Adipocyte (in vitro differentiated cells): ENCODE results near the gene MRPL14.

Experiments used
- DNase-seq: peaks from one replicate; pipeline ENCODE4 v3.0.0-alpha.2; 2015; ENCODE audit warnings: low read depth
- H3K27me3 ChIP-seq: replicated peaks from 2 replicates; pipeline ENCODE4 v1.7.0; 2013; ENCODE audit warnings: mild to moderate bottlenecking, low read length, moderate library complexity; ENCODE audit not compliant: control insufficient read depth, insufficient read depth
- H3K36me3 ChIP-seq: 2 replicates; pipeline ENCODE4 v1.7.0; 2013; ENCODE audit warnings: low read length, mild to moderate bottlenecking, moderate library complexity; ENCODE audit not compliant: control insufficient read depth, insufficient read depth, severe bottlenecking
- H3K4me1 ChIP-seq: 2 replicates; pipeline ENCODE4 v1.7.0; 2013; ENCODE audit warnings: mild to moderate bottlenecking, low read length, moderate library complexity; ENCODE audit not compliant: control insufficient read depth, insufficient read depth
- H3K4me3 ChIP-seq: 2 replicates; pipeline ENCODE4 v1.7.0; 2013; ENCODE audit warnings: mild to moderate bottlenecking, low read length, moderate library complexity
- H3K9ac ChIP-seq: 2 replicates; pipeline ENCODE4 v1.7.0; 2013; ENCODE audit warnings: mild to moderate bottlenecking, low read length, moderate library complexity
- H3K9me3 ChIP-seq: 2 replicates; pipeline ENCODE4 v1.7.0; 2013; ENCODE audit warnings: mild to moderate bottlenecking, low read length, moderate library complexity; ENCODE audit not compliant: control insufficient read depth

The MRPL14 gene

DNA sequence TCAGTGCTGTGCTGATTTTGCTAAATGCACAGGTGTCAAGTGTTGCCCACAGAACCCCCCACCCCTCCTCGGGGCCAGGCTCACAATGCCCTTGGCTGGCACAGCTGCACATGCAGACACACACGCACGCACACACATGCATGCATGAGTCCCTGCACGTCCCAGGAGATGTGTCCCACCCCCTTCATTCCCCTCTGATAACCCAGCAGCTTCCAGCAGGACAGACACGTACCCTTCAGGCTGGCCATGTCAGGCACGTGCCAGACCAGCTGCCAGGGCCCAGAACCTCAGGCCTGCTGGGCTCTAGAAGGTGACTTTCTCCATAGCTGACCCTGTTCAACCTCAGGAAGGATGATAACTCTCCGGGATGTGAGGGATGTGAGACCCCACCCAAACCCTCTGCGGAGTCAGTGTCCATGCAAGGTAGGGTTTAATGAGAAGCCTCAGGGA is 44.4 kb downstream of the MRPL14 start:
- H3K4me1 ChIP-seq = peaks cover 8% of the 10 kb centered on the region
- H3K9me3 ChIP-seq = no peaks in the 10 kb centered on the region
- no peaks in the 10 kb centered on the region for H3K27me3 ChIP-seq
- H3K36me3 ChIP-seq = no peaks in the 10 kb centered on the region
- no peak overlapping the region for H3K4me3 ChIP-seq
- no peak overlapping the region for H3K9ac ChIP-seq
- no peak for DNase-seq

DNA sequence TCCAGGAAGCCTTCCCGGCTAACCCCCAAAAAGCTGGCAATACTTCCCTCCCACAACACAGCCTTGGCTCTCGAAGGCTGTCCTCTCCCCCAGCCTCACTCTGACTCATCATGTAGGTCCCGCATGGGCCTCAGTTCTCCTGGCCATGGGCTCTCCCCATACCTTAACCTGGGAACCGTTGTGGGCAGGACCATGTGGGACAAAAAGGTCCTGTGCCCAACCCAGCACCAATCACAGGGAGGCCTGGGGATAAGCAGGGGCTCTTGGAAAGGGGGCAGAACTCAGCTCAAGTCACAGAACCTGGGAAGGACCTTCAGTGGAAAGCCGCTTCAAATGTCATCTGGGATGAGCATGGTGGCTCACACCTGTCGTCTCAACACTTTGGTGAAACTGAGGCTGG is 45.5 kb downstream of the MRPL14 start:
- Histone ChIP-seq H3K9me3 (no peaks in the 10 kb centered on the region), H3K36me3 (no peaks in the 10 kb centered on the region), H3K9ac (no peak overlapping the region), H3K4me1 (peaks cover 1% of the 10 kb centered on the region), H3K4me3 (no peak overlapping the region), H3K27me3 (no peaks in the 10 kb centered on the region)
- DNase-seq = no peak

GRCh38 chr6:44080561-44081521 is 46.4 kb downstream of the MRPL14 start:
- Histone ChIP-seq H3K9ac (no peak overlapping the region), H3K4me1 (no peaks in the 10 kb centered on the region), H3K4me3 (no peak overlapping the region), H3K9me3 (no peaks in the 10 kb centered on the region), H3K27me3 (no peaks in the 10 kb centered on the region), H3K36me3 (no peaks in the 10 kb centered on the region)
- no peak for DNase-seq

DNA sequence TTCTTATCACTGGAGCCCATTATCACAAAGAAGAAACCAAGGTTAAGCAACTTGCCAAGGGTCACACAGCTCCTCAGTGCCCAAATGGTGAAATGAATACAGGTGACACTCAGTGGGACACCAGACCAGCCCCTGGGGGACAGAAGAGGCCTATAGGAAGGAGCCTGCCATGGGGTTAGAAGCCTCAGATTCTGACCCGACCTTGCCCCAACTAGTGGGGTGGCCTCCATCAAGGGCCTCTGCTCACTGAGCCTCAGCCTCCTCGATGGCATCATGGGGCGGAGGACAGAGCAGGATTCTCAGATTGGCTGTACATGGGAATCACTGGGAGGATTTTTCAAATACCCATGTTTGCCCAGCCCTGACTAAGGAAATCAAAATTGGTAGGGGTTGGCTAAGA is 47.6 kb downstream of the MRPL14 start:
- H3K36me3 ChIP-seq = no peaks in the 10 kb centered on the region
- H3K4me1 ChIP-seq = no peaks in the 10 kb centered on the region
- H3K4me3 ChIP-seq = no peak overlapping the region
- H3K9me3 ChIP-seq = no peaks in the 10 kb centered on the region
- no peak for DNase-seq
- H3K27me3 ChIP-seq = no peaks in the 10 kb centered on the region
- H3K9ac ChIP-seq = no peak overlapping the region

- DNase-seq = peak; percentile 89
- H3K4me3 ChIP-seq = no peak overlapping the region
- H3K36me3 ChIP-seq = no peaks in the 10 kb centered on the region
- no peaks in the 10 kb centered on the region for H3K27me3 ChIP-seq
- H3K9ac ChIP-seq = no peak overlapping the region
- no peaks in the 10 kb centered on the region for H3K9me3 ChIP-seq
- peaks cover 4% of the 10 kb centered on the region for H3K4me1 ChIP-seq
Observed at GRCh38 chr6:44078827-44079671, 48.2 kb downstream of the MRPL14 start.

- no peak for DNase-seq
- no peak overlapping the region for H3K9ac ChIP-seq
- H3K27me3 ChIP-seq = no peaks in the 10 kb centered on the region
- no peaks in the 10 kb centered on the region for H3K9me3 ChIP-seq
- no peak overlapping the region for H3K4me3 ChIP-seq
- no peaks in the 10 kb centered on the region for H3K36me3 ChIP-seq
- H3K4me1 ChIP-seq = peaks cover 10% of the 10 kb centered on the region
Observed at GRCh38 chr6:44078219-44078826, 48.9 kb downstream of the MRPL14 start.

GRCh38 chr6:44077214-44077946 is 49.9 kb downstream of the MRPL14 start:
- Histone ChIP-seq H3K9me3 (no peaks in the 10 kb centered on the region), H3K4me3 (no peak overlapping the region), H3K4me1 (peaks cover 17% of the 10 kb centered on the region), H3K36me3 (no peaks in the 10 kb centered on the region), H3K27me3 (no peaks in the 10 kb centered on the region), H3K9ac (no peak overlapping the region)
- DNase-seq = no peak

- Histone ChIP-seq H3K27me3 (no peaks in the 10 kb centered on the region), H3K9ac (peak overlapping the region; percentile 21), H3K4me1 (peaks cover 25% of the 10 kb centered on the region), H3K9me3 (no peaks in the 10 kb centered on the region), H3K4me3 (no peak overlapping the region), H3K36me3 (no peaks in the 10 kb centered on the region)
- no peak for DNase-seq
Observed at GRCh38 chr6:44076356-44077213, 50.7 kb downstream of the MRPL14 start.

DNA sequence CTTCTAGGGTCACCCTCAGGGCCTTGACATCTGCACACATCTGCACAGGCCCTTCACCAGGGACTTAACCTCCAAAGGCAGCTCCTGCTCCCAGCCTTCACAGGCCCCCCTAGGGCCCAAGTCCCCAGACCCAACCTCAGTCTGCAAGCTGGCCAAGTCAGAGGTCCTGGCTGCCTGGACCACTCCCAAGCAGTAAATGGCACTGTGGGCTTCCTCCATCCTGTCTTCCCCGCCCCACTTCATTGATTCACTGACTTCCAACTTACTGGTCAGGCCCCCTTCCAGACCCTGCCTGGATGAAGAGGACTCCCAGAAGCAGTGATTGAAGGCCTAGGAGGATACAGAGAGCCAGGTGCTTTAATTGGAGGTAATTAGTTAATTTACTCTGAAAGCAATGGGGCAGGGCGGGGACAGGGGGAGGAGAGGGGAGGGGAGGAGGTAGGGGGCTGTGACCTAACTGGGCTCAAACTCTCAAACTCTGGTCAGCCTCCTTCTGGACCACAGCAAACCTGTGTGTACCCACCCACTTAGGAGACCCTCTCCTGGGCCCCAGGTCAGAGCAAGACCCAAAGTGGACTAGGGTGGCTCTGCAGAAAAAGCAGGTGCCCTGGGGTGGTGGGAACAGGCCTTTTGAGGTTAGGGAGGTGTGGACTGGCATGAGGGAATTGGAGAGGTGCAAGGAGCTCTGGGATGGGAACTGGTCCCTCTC is 51.5 kb downstream of the MRPL14 start:
- DNase-seq = no peak
- Histone ChIP-seq H3K4me1 (peaks cover 30% of the 10 kb centered on the region), H3K9ac (peak overlapping the region; percentile 21)

More for the DNA sequence above, 51.5 kb downstream of the MRPL14 start:
- Histone ChIP-seq H3K27me3 (no peaks in the 10 kb centered on the region), H3K4me3 (no peak overlapping the region), H3K36me3 (no peaks in the 10 kb centered on the region), H3K9me3 (no peaks in the 10 kb centered on the region)
